Epithelial cell of proximal tubule (primary cell): Measurements from ENCODE around the gene PELI2. TPM values are rescaled to one million over a fixed set of nuclear protein-coding genes. Genes with fewer than 3 reads are reported as not detected.
A peak's percentile ranks its signal among the peaks of the same experiment; 100 is the strongest.
"Not testable (repeated sequence)": the region's sequence is repeated elsewhere in the genome, so short reads cannot be mapped to it uniquely, and the experiment has no call there.

Source experiments
- DNase-seq: peaks from one replicate; pipeline ENCODE4 v3.0.0-alpha.2; 2011; ENCODE audit warnings: low read depth
- H3K4me3 ChIP-seq: 2 replicates; pipeline ENCODE4 v1.5.1; 2011; ENCODE audit warnings: low read depth, mild to moderate bottlenecking, low read length
- total RNA-seq: library from RNA; depleted of rRNA; stranded (reverse); fragments of >200 nt; gene quantifications from 2 replicates; pipeline ENCODE4 v1.2.3, GENCODE V29; 2015
- TF ChIP-seq, protein P1 (sequence below): conservative IDR thresholded peaks from 2 replicates; pipeline ENCODE4 v1.5.1; 2012; ENCODE audit warnings: low read depth, mild to moderate bottlenecking, low read length

Gene PELI2
- total RNA-seq, 1 donor from 2014 or later = 6.6 TPM

DNA sequence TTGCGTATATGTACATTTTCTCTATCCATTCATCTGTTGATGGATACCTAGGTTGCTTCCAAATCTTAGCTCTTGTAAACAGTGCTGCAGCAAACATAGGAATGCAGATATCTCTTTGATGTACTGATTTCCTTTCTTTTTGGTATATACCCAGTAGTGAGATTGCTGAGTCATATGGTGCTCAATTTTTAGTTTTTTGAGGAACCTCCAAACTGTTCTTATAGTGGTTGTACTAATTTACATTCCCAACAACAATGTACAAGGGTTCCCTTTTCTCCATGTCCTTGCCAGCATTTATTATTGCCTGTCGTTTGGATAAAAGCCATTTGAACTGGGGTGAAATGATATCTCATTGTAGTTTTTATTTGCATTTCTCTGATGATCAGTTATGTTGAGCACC lies 44.3 kb downstream of the PELI2 start:
- DNase-seq = no peak
- TF ChIP-seq, protein P1, sequence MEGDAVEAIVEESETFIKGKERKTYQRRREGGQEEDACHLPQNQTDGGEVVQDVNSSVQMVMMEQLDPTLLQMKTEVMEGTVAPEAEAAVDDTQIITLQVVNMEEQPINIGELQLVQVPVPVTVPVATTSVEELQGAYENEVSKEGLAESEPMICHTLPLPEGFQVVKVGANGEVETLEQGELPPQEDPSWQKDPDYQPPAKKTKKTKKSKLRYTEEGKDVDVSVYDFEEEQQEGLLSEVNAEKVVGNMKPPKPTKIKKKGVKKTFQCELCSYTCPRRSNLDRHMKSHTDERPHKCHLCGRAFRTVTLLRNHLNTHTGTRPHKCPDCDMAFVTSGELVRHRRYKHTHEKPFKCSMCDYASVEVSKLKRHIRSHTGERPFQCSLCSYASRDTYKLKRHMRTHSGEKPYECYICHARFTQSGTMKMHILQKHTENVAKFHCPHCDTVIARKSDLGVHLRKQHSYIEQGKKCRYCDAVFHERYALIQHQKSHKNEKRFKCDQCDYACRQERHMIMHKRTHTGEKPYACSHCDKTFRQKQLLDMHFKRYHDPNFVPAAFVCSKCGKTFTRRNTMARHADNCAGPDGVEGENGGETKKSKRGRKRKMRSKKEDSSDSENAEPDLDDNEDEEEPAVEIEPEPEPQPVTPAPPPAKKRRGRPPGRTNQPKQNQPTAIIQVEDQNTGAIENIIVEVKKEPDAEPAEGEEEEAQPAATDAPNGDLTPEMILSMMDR = no peak
- H3K4me3 ChIP-seq = no peak overlapping the region

DNA sequence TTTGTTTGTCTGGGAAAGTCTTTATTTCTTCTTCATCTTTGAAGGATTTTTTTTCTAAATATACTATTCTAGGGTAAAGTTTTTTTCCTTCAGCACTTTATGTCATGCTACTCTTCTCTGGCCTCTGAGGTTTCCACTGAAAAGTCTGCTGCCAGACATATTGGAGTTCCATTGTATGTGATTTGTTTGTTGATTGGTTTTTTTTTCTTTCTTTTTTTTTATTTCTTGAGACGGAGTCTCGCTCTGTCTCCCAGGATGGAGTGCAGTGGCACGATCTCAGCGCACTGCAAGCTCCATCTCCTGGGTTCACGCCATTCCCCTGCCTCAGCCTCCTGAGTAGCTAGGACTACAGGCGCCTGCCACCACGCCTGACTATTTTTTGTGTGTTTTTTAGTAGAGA lies 48.4 kb downstream of the PELI2 start:
- DNase-seq, H3K4me3 ChIP-seq: not testable (repeated sequence)

DNA sequence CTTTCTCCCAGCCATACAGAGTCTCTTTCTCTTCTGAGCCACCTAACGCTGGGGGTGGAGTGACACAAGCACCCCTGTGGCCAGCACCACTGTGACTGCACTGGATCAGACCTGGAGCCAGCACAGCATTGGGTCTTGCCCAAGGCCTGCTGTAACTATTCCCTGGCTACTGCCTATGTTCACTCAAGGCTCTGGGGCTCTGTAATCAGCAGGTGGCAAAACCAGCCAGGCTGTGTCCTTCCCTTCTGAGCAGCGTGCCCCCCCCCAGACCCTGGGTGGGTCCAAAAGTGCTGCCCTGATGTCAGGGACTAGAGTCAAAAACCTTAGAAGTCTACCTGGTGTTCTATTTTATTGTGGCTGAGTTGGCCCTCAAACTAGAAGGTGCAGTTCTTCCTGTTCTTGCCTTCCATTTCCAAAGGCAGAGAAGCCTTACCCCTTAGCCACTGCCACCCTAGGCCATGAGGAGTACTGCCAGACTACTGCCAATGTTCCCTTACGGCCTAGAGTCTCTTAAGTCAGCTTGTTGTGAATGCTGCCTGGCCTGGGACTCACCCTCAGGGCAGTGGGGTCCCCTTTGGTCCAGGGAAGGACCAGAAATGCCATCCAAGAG lies 49.9 kb downstream of the PELI2 start:
- TF ChIP-seq, protein P1 = no peak
- DNase-seq = no peak
- no peak overlapping the region for H3K4me3 ChIP-seq

DNA sequence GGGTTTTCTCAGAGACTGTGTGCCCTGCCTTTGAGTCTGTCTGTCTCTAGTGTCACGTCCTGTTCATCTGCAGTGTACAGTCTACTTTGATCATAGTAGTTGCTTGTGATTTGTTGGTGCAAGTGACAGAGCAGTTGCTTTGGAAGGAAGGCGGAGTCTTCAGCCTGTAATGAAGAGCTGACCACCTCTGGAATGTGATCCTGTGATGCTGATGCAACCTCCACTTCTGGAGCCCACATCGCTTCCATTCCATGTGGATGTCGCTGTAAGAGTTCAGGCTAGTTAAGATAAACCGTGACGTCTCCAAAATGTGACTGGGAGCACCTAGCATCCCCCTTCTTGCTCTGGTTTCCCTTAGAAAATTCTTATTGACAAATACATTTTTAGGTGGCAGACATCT lies 51.8 kb downstream of the PELI2 start:
- H3K4me3 ChIP-seq = no peak overlapping the region
- DNase-seq = no peak
- TF ChIP-seq, protein P1 = no peak

DNA sequence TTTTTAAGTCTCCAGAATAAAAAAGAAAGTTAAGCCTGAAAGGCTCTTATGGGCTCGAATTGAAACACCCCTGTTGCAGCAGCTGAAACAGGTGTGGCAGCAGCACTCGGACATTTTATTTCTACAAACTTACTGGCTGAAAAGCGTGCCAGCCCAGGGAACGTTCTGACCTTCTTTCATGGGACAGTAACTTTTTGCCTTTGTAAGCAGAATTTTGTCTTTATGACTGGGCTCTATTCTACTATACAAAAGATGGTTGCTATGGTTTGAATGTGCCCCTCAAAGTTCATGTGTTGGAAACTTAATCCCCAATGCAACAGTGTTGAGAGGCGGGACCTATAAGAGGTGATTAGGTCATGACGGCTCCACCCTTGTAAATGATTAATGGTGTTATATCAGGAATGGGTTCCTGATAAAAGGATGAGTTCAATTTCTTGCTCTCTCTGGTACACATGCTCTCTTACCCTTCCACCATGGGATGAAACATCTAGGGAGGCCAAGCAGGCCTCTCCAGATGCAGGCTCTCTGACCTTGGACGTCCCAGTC lies 52.7 kb downstream of the PELI2 start:
- TF ChIP-seq, protein P1 = no peak
- no peak overlapping the region for H3K4me3 ChIP-seq
- no peak for DNase-seq

DNA sequence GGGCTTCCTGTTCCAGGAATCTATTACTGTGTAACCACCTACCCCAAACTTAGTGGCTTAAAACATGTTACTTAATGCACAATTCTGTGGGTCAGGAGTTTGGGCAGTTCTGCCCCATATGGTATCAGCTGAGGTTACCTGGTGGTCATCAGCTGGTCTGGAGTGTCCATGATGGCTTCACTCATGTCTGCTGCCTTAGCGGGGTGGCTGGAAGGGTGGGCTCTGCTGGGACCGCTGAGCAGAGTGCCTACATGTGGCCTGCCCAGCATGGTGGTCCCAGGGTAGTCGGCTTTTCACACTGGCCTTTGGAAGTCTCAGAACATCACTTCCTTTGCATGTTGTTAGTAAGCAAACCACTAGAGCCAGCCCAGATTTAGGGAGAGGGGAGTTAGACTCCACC lies 53.9 kb downstream of the PELI2 start:
- no peak overlapping the region for H3K4me3 ChIP-seq
- TF ChIP-seq, protein P1 = no peak
- DNase-seq = no peak

DNA sequence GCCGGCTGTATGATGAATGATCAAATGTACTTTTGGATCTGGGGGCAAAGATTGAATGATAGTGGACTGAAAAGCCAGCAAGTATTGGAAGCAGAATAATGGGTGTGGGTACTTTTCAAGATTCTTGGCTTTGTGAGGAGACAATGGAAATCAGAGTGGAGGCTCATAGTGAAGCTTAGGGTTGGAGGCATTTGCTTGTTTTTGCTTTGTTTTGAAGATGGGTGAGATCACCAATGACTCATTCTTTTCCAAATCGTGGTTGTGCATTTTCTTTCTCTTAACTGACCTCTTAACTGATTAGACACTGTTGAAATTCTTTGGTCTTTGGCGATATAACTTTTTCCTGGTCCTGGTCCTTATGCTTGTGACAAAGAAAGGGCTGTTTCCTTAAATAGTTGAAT lies 54.4 kb downstream of the PELI2 start:
- peak; percentile 69 for DNase-seq
- TF ChIP-seq, protein P1 = no peak

More for the DNA sequence above, 54.4 kb downstream of the PELI2 start:
- no peak overlapping the region for H3K4me3 ChIP-seq
